HG02798 (cell line): ENCODE measurements around the gene FXYD3.
"Not testable (repeated sequence)": the region's sequence is repeated elsewhere in the genome, so short reads cannot be mapped to it uniquely, and the experiment has no call there.

Experiments used
- ATAC-seq: cut with Tn5 transposase; IDR thresholded peaks from one replicate; pipeline ENCODE4 v1.9.1; 2021; ENCODE audit warnings: mild to moderate bottlenecking; ENCODE audit not compliant: unreplicated experiment, poor library complexity

The FXYD3 gene

GRCh38 chr19:35138305-35138892, 22.8 kb downstream of the FXYD3 start, which contains the start of gene FXYD1:
FXYD1 (plus strand) TSS chr19:35138824; CDS start chr19:35140080, 1,256 bp downstream.
- no peak for ATAC-seq

- ATAC-seq = no peak
These were observed 24.8 kb downstream of the FXYD3 start for GRCh38 chr19:35140207-35140961.

- ATAC-seq = peak; percentile 77
These were observed 25.6 kb downstream of the FXYD3 start for GRCh38 chr19:35140962-35141836.

DNA sequence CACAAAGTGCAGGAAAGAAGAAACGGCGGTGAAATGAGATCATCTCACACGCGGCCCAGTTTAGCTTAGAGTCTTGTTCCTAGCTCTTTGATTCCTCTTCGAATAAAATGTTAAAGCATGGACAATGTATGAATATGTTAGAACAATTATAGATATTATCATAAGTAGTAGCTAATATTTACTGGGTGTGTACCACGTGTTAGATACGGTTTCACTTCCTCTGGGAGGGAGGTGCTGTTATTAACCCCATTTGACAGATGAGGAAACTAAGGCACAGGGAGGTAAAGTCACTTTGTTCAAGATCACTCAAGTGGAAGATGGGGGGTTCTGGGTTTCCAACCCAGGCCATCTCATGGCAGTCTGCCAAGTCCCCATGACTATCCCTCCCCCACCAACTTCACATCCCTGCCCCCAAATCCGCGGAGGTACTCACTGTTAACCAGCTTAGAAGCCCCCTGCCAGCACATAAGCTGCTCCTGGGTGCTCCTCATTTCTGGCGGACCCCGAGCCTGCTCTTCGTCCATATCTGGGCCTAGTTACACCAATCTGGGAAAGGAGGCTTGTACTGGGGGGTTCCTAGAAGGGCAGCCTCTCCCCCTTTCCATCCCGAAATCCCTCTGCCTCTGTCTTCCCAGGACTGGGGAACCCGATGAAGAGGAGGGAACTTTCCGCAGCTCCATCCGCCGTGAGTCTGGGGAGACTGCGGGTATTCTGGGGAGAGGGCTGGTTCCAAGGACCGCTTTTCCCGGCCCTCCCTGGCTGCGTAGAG, 26.4 kb downstream of the FXYD3 start:
- ATAC-seq = no peak

DNA sequence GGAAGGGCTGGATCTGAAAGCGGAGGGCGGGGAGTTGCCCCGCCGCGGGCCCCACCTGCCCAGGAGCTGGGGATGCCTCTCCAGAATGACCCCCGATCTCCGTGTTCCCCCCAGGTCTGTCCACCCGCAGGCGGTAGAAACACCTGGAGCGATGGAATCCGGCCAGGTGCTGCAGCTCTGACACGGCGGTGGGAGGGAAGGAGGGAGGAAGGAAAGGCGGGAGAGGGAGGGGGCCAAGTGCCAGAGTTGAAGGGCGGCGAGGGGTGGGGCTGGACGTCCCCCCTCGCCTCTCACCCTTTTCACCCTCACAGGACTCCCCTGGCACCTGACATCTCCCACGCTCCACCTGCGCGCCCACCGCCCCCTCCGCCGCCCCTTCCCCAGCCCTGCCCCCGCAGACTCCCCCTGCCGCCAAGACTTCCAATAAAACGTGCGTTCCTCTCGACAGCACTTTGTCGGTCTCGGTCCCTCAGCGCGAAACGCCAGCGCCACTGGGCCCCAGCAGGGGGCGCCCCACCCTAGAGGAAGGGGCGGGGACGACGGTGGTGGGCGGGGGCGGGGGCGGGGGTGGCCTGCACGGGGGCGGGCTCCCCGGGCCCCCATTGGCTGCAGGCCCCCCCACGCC, 27.1 kb downstream of the FXYD3 start:
- no peak for ATAC-seq

GRCh38 chr19:35143231-35143715, 27.6 kb downstream of the FXYD3 start, which contains the start of gene FXYD7:
FXYD7 (plus strand) TSS chr19:35143255; CDS start chr19:35143334, 79 bp downstream.
- no peak for ATAC-seq

DNA sequence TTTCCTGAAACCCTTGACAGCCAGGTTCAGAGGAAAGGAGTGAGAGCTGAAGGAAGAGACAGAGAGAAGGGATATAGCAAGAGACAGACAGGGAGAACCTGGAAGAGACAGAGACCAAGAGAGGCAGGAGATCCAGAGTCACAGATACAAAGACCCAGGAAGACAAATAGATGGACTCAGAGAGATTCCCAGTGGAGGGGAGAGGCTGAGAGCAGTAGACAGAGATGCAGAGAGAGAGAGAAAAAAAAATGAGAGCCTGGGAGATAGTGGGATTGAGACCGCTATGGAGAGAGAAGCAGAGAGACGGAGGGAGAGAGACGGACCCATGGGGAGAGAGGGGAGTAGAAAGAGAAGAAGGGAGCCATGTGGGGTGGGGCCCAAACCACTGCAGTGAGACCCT, 28.2 kb downstream of the FXYD3 start:
- no peak for ATAC-seq

- no peak for ATAC-seq
These were observed 28.6 kb downstream of the FXYD3 start for GRCh38 chr19:35144259-35144599.

GRCh38 chr19:35144600-35145436, 29.2 kb downstream of the FXYD3 start:
- no peak for ATAC-seq

DNA sequence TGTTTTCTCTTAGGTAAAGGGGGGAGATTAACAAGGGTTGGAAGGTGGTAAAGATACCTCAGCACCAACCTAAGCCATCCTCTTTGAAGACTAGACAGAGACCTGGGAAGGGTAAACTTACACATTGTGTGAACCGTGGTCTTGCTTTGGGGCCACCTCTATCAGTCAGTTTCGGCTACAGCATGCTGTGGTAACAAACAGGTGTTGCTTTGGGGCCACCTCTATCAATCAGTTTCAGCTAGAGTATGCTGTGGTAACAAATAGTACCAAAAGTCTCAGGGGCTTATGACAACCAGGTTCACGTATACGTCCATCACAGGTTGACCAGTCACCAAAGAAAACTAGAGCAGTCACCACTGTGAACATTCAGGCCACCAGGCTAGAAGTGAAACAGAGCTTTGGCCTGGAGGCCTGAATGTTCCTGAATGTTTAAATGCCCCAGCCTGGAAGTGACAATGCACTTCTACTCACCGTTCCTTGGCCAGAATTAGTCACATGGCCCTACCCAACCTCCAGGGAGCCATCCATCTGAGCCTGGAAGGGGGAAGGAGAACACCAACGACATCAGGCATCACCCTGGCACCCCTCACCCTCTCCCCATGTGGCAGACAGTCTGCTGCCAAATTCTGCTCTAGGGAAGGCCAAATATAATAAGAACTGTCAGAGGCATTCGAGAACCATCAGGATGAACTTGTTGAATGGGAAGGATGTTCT, 31.3 kb downstream of the FXYD3 start:
- no peak for ATAC-seq

- ATAC-seq = no peak
These were observed 33.8 kb downstream of the FXYD3 start for GRCh38 chr19:35149463-35149862.

DNA sequence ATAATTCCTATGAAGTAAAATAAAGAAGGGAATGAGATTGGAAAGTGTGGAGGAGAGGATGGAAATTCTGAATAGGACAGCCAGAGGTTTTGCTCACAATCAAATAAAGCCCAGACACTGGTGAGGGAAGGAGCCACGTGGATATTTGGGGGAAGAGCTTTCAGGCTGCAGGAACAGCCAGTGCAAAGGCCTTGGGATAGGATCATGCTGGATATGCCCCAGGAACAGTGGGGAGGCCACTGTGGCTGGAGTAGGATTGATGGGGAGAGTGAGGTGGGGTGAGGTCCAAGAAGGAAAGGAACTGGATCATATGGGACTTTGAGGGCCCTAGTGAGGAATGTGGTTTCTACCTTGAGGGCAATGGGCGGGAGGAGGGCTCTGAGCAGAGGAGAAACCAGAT, 34.8 kb downstream of the FXYD3 start:
- no peak for ATAC-seq

DNA sequence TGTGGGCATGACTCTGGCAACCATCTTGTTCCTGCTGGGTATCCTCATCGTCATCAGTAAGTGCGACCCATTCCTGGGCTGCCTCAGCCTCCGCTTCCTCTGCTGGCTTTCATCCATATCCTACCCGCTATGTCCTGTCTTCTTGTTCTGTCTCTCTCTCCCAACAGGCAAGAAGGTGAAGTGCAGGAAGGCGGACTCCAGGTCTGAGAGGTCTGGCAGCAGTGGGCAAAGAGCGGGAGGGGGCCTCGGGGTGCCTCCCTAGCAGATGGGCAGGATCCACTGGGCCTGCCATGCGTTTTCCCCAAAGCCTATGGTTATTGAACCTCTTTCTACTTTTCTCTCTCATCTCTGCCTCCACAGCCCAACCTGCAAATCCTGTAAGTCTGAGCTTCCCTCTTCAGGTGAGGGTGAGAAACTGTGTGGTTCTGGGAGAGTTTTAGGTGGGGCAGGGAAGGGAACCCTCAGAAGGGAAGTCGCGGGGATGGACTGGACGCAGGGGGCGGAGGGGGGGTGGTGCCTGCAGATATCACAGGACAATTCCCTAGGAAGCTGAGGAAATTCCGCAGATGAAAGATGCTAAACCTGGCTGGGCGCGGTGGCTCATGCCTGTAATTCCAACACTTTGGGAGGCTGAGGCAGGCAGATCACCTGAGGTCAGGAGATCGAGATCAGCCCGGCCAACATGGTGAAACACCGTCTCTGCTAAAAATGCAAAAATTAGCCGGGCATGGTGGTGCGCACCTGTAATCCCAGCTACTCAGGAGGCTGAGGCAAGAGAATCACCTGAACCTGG, 35.8 kb downstream of the FXYD3 start:
- ATAC-seq = no peak

GRCh38 chr19:35153129-35153522, 37.5 kb downstream of the FXYD3 start:
- ATAC-seq = not testable (repeated sequence)

DNA sequence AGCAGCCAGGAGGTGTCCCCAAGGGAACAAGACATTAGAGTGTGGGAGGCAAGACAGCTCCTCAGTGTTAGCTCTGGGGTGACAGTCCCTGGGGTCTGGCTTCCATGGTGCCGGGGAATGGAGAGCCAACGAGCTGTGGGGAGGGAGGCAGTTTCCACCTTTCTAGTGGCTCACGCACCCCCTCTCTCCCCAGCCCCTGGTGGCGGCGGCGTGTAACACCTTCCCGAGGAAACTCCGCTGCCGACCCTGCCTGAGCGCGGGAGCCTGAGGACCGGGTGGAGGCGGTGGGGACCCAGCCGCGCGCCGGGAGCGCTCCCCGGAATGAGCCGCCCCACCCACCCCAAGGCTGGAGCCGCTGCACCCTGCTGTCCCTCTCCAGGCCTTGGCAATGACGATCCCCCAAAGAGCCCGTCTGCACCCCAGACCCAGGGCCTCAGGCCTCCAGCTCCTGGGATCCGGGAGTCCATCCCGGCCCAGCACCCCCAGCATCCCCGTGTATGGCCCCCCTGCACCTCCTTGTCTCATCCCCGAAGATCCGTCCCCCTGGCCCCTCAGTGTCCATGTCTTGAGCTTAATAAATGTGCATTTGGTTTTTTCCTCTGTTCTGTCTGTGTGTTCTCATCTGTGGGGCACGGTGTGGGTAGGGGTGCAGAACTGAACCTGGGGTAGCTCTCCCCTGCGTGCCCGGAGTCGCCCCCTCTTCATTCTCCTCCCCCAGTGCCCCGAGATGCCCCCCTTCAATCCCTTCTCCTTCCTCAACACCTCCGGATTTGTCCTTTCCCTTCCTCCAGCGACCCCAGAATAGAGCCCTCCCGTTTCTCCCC, 38.3 kb downstream of the FXYD3 start:
- peak; percentile 44 for ATAC-seq

- ATAC-seq = no peak
These were observed 39.1 kb downstream of the FXYD3 start, which contains the start of gene FXYD5 for GRCh38 chr19:35154525-35155406. FXYD5 (plus strand) TSS chr19:35154735; CDS start chr19:35155551, 816 bp downstream.
